ENCODE results near the gene MTHFR.

Gene MTHFR

GRCh38 chr1:11764519-11764918 lies 41.2 kb downstream of the MTHFR start:
- H3K27ac ChIP-seq (ENCODE audit: low read depth, low read length): no peak overlapping the region
- no peak overlapping the region for H3K9ac ChIP-seq (ENCODE audit: low read depth, low read length)
- no peaks in the 10 kb centered on the region for H3K36me3 ChIP-seq (ENCODE audit: control insufficient read depth, insufficient read depth, low read length)
- H3K9me3 ChIP-seq (ENCODE audit: control insufficient read depth, insufficient read depth, low read length): no peaks in the 10 kb centered on the region
- H3K4me1 ChIP-seq (ENCODE audit: control insufficient read depth, insufficient read depth, low read length): no peaks in the 10 kb centered on the region; the same call in 1 of the 2 replicates
- no peak overlapping the region for H3K4me3 ChIP-seq (ENCODE audit: low read depth, low read length)
- peaks cover 29% of the 10 kb centered on the region for H3K27me3 ChIP-seq (ENCODE audit: control insufficient read depth, insufficient read depth, low read length)

GRCh38 chr1:11764115-11764514 lies 41.6 kb downstream of the MTHFR start:
- no peaks in the 10 kb centered on the region for H3K9me3 ChIP-seq (ENCODE audit: control insufficient read depth, insufficient read depth, low read length)
- no peaks in the 10 kb centered on the region for H3K36me3 ChIP-seq (ENCODE audit: control insufficient read depth, insufficient read depth, low read length)
- H3K4me3 ChIP-seq (ENCODE audit: low read depth, low read length): no peak overlapping the region
- no peaks in the 10 kb centered on the region; the same call in 1 of the 2 replicates for H3K4me1 ChIP-seq (ENCODE audit: control insufficient read depth, insufficient read depth, low read length)
- no peak overlapping the region for H3K27ac ChIP-seq (ENCODE audit: low read depth, low read length)
- no peak overlapping the region for H3K9ac ChIP-seq (ENCODE audit: low read depth, low read length)
- peaks cover 29% of the 10 kb centered on the region for H3K27me3 ChIP-seq (ENCODE audit: control insufficient read depth, insufficient read depth, low read length)

GRCh38 chr1:11761988-11762406 lies 43.8 kb downstream of the MTHFR start, which contains the start of gene C1orf167:
Gene C1orf167, plus strand, starts transcription at chr1:11762193. Its CDS starts 2,208 bp downstream, at chr1:11764401.
- Histone ChIP-seq H3K27ac (ENCODE audit: low read depth, low read length) (no peak within 1 kb of the TSS), H3K4me3 (ENCODE audit: low read depth, low read length) (peak within 1 kb of the TSS; percentile 35; the same call in 1 of the 2 replicates), H3K36me3 (ENCODE audit: control insufficient read depth, insufficient read depth, low read length) (no peaks in the 10 kb centered on the region), H3K27me3 (ENCODE audit: control insufficient read depth, insufficient read depth, low read length) (peaks cover 29% of the 10 kb centered on the region), H3K4me1 (ENCODE audit: control insufficient read depth, insufficient read depth, low read length) (no peaks in the 10 kb centered on the region; the same call in 1 of the 2 replicates), H3K9ac (ENCODE audit: low read depth, low read length) (no peak within 1 kb of the TSS), H3K9me3 (ENCODE audit: control insufficient read depth, insufficient read depth, low read length) (no peaks in the 10 kb centered on the region)

GRCh38 chr1:11761285-11761684 lies 44.5 kb downstream of the MTHFR start:
- Histone ChIP-seq H3K4me1 (ENCODE audit: control insufficient read depth, insufficient read depth, low read length) (no peaks in the 10 kb centered on the region; the same call in 1 of the 2 replicates), H3K27me3 (ENCODE audit: control insufficient read depth, insufficient read depth, low read length) (peaks cover 29% of the 10 kb centered on the region), H3K9ac (ENCODE audit: low read depth, low read length) (no peak overlapping the region), H3K36me3 (ENCODE audit: control insufficient read depth, insufficient read depth, low read length) (no peaks in the 10 kb centered on the region), H3K9me3 (ENCODE audit: control insufficient read depth, insufficient read depth, low read length) (no peaks in the 10 kb centered on the region), H3K4me3 (ENCODE audit: low read depth, low read length) (no peak overlapping the region), H3K27ac (ENCODE audit: low read depth, low read length) (no peak overlapping the region)

- H3K27ac ChIP-seq (ENCODE audit: low read depth, low read length): no peak overlapping the region
- H3K27me3 ChIP-seq (ENCODE audit: control insufficient read depth, insufficient read depth, low read length): peaks cover 29% of the 10 kb centered on the region
- H3K36me3 ChIP-seq (ENCODE audit: control insufficient read depth, insufficient read depth, low read length): no peaks in the 10 kb centered on the region
- H3K4me3 ChIP-seq (ENCODE audit: low read depth, low read length): no peak overlapping the region
- H3K9me3 ChIP-seq (ENCODE audit: control insufficient read depth, insufficient read depth, low read length): no peaks in the 10 kb centered on the region
- no peaks in the 10 kb centered on the region; the same call in 1 of the 2 replicates for H3K4me1 ChIP-seq (ENCODE audit: control insufficient read depth, insufficient read depth, low read length)
- no peak overlapping the region for H3K9ac ChIP-seq (ENCODE audit: low read depth, low read length)
Measured at GRCh38 chr1:11759791-11760190, 46.0 kb downstream of the MTHFR start.

- Histone ChIP-seq H3K27me3 (ENCODE audit: control insufficient read depth, insufficient read depth, low read length) (peaks cover 20% of the 10 kb centered on the region), H3K9me3 (ENCODE audit: control insufficient read depth, insufficient read depth, low read length) (no peaks in the 10 kb centered on the region), H3K27ac (ENCODE audit: low read depth, low read length) (no peak overlapping the region), H3K9ac (ENCODE audit: low read depth, low read length) (no peak overlapping the region), H3K36me3 (ENCODE audit: control insufficient read depth, insufficient read depth, low read length) (no peaks in the 10 kb centered on the region), H3K4me3 (ENCODE audit: low read depth, low read length) (no peak overlapping the region), H3K4me1 (ENCODE audit: control insufficient read depth, insufficient read depth, low read length) (peaks cover 3% of the 10 kb centered on the region; the same call in 1 of the 2 replicates)
Measured at GRCh38 chr1:11757047-11757446, 48.7 kb downstream of the MTHFR start.

- Histone ChIP-seq H3K36me3 (ENCODE audit: control insufficient read depth, insufficient read depth, low read length) (peaks cover 22% of the 10 kb centered on the region), H3K4me1 (ENCODE audit: control insufficient read depth, insufficient read depth, low read length) (peaks cover 3% of the 10 kb centered on the region; the same call in 1 of the 2 replicates), H3K9ac (ENCODE audit: low read depth, low read length) (no peak overlapping the region), H3K4me3 (ENCODE audit: low read depth, low read length) (no peak overlapping the region), H3K27me3 (ENCODE audit: control insufficient read depth, insufficient read depth, low read length) (no peaks in the 10 kb centered on the region), H3K27ac (ENCODE audit: low read depth, low read length) (no peak overlapping the region), H3K9me3 (ENCODE audit: control insufficient read depth, insufficient read depth, low read length) (no peaks in the 10 kb centered on the region)
Measured at GRCh38 chr1:11753555-11754208, 52.1 kb downstream of the MTHFR start.

GRCh38 chr1:11752359-11753088 lies 53.2 kb downstream of the MTHFR start:
- H3K4me1 ChIP-seq (ENCODE audit: control insufficient read depth, insufficient read depth, low read length): peaks cover 3% of the 10 kb centered on the region; the same call in 1 of the 2 replicates
- H3K36me3 ChIP-seq (ENCODE audit: control insufficient read depth, insufficient read depth, low read length): peaks cover 29% of the 10 kb centered on the region
- H3K27ac ChIP-seq (ENCODE audit: low read depth, low read length): no peak overlapping the region
- no peak overlapping the region for H3K4me3 ChIP-seq (ENCODE audit: low read depth, low read length)
- H3K27me3 ChIP-seq (ENCODE audit: control insufficient read depth, insufficient read depth, low read length): no peaks in the 10 kb centered on the region
- no peak overlapping the region for H3K9ac ChIP-seq (ENCODE audit: low read depth, low read length)
- H3K9me3 ChIP-seq (ENCODE audit: control insufficient read depth, insufficient read depth, low read length): no peaks in the 10 kb centered on the region

- Histone ChIP-seq H3K4me1 (ENCODE audit: control insufficient read depth, insufficient read depth, low read length) (peaks cover 3% of the 10 kb centered on the region; the same call in 1 of the 2 replicates), H3K36me3 (ENCODE audit: control insufficient read depth, insufficient read depth, low read length) (peaks cover 35% of the 10 kb centered on the region), H3K9me3 (ENCODE audit: control insufficient read depth, insufficient read depth, low read length) (no peaks in the 10 kb centered on the region), H3K27me3 (ENCODE audit: control insufficient read depth, insufficient read depth, low read length) (no peaks in the 10 kb centered on the region), H3K4me3 (ENCODE audit: low read depth, low read length) (no peak overlapping the region), H3K9ac (ENCODE audit: low read depth, low read length) (no peak overlapping the region), H3K27ac (ENCODE audit: low read depth, low read length) (no peak overlapping the region)
Measured at GRCh38 chr1:11751087-11751486, 54.7 kb downstream of the MTHFR start.

- H3K36me3 ChIP-seq (ENCODE audit: control insufficient read depth, insufficient read depth, low read length): peaks cover 42% of the 10 kb centered on the region
- H3K4me1 ChIP-seq (ENCODE audit: control insufficient read depth, insufficient read depth, low read length): peaks cover 3% of the 10 kb centered on the region; the same call in 1 of the 2 replicates
- H3K27me3 ChIP-seq (ENCODE audit: control insufficient read depth, insufficient read depth, low read length): no peaks in the 10 kb centered on the region
- H3K9ac ChIP-seq (ENCODE audit: low read depth, low read length): no peak overlapping the region
- no peak overlapping the region for H3K4me3 ChIP-seq (ENCODE audit: low read depth, low read length)
- no peaks in the 10 kb centered on the region for H3K9me3 ChIP-seq (ENCODE audit: control insufficient read depth, insufficient read depth, low read length)
- no peak overlapping the region for H3K27ac ChIP-seq (ENCODE audit: low read depth, low read length)
Measured at GRCh38 chr1:11749996-11750395, 55.8 kb downstream of the MTHFR start.

- Histone ChIP-seq H3K9ac (ENCODE audit: low read depth, low read length) (no peak overlapping the region), H3K36me3 (ENCODE audit: control insufficient read depth, insufficient read depth, low read length) (peaks cover 42% of the 10 kb centered on the region), H3K27me3 (ENCODE audit: control insufficient read depth, insufficient read depth, low read length) (no peaks in the 10 kb centered on the region), H3K4me1 (ENCODE audit: control insufficient read depth, insufficient read depth, low read length) (peaks cover 3% of the 10 kb centered on the region; the same call in 1 of the 2 replicates), H3K27ac (ENCODE audit: low read depth, low read length) (no peak overlapping the region), H3K9me3 (ENCODE audit: control insufficient read depth, insufficient read depth, low read length) (no peaks in the 10 kb centered on the region), H3K4me3 (ENCODE audit: low read depth, low read length) (no peak overlapping the region)
Measured at GRCh38 chr1:11749203-11749689, 56.5 kb downstream of the MTHFR start.

Data from HUES48 (cell line).